ENCODE results near the gene CA9.

Gene CA9

GRCh38 chr9:35679091-35679490, 5.4 kb downstream of the CA9 start:
- TF ChIP-seq POLR2A (IDR thresholded peaks at IDR 0.05; ENCODE audit: low read length) (no peak), GATA1 (IDR thresholded peaks at IDR 0.05; ENCODE audit: low read depth, low read length) (no peak)
- DNase-seq, result no peak

- TF ChIP-seq GATA1 (IDR thresholded peaks at IDR 0.05; ENCODE audit: low read depth, low read length) (no peak), POLR2A (IDR thresholded peaks at IDR 0.05; ENCODE audit: low read length) (no peak)
- no peak for DNase-seq
Measured at GRCh38 chr9:35679766-35680330, 6.1 kb downstream of the CA9 start.

- no peak for DNase-seq
Measured at GRCh38 chr9:35680331-35681105, 6.8 kb downstream of the CA9 start.

GRCh38 chr9:35681341-35682002, 7.7 kb downstream of the CA9 start:
- TF ChIP-seq POLR2A (IDR thresholded peaks at IDR 0.05; ENCODE audit: low read length) (no peak), GATA1 (IDR thresholded peaks at IDR 0.05; ENCODE audit: low read depth, low read length) (no peak)

More at GRCh38 chr9:35680331-35681105, 6.8 kb downstream of the CA9 start:
- TF ChIP-seq GATA1 (IDR thresholded peaks at IDR 0.05; ENCODE audit: low read depth, low read length) (no peak), POLR2A (IDR thresholded peaks at IDR 0.05; ENCODE audit: low read length) (no peak)

GRCh38 chr9:35682051-35682450, 8.3 kb downstream of the CA9 start:
- no peak for DNase-seq
- TF ChIP-seq POLR2A (IDR thresholded peaks at IDR 0.05; ENCODE audit: low read length) (no peak), GATA1 (IDR thresholded peaks at IDR 0.05; ENCODE audit: low read depth, low read length) (no peak)

More at GRCh38 chr9:35681341-35682002, 7.7 kb downstream of the CA9 start:
- no peak for DNase-seq

GRCh38 chr9:35682520-35683315, 9.0 kb downstream of the CA9 start:
- DNase-seq, result no peak
- TF ChIP-seq GATA1 (IDR thresholded peaks at IDR 0.05; ENCODE audit: low read depth, low read length), result no peak
- no peak for TF ChIP-seq POLR2A (IDR thresholded peaks at IDR 0.05; ENCODE audit: low read length)

GRCh38 chr9:35683323-35683722, 9.6 kb downstream of the CA9 start:
- DNase-seq, result no peak
- no peak for TF ChIP-seq GATA1 (IDR thresholded peaks at IDR 0.05; ENCODE audit: low read depth, low read length)
- no peak for TF ChIP-seq POLR2A (IDR thresholded peaks at IDR 0.05; ENCODE audit: low read length)

GRCh38 chr9:35684921-35685320, 11.2 kb downstream of the CA9 start:
- TF ChIP-seq POLR2A (IDR thresholded peaks at IDR 0.05; ENCODE audit: low read length) (no peak), GATA1 (IDR thresholded peaks at IDR 0.05; ENCODE audit: low read depth, low read length) (no peak)
- DNase-seq, result no peak

GRCh38 chr9:35685506-35685905, 11.8 kb downstream of the CA9 start:
- DNase-seq, result no peak
- TF ChIP-seq POLR2A (IDR thresholded peaks at IDR 0.05; ENCODE audit: low read length) (no peak), GATA1 (IDR thresholded peaks at IDR 0.05; ENCODE audit: low read depth, low read length) (no peak)

- no peak for DNase-seq
- TF ChIP-seq POLR2A (IDR thresholded peaks at IDR 0.05; ENCODE audit: low read length) (no peak), GATA1 (IDR thresholded peaks at IDR 0.05; ENCODE audit: low read depth, low read length) (no peak)
Measured at GRCh38 chr9:35686222-35687203, 12.8 kb downstream of the CA9 start.

- TF ChIP-seq POLR2A (IDR thresholded peaks at IDR 0.05; ENCODE audit: low read length) (no peak), GATA1 (IDR thresholded peaks at IDR 0.05; ENCODE audit: low read depth, low read length) (no peak)
- DNase-seq, result no peak
Measured at GRCh38 chr9:35687306-35687705, 13.6 kb downstream of the CA9 start.

GRCh38 chr9:35687972-35688557, 14.3 kb downstream of the CA9 start:
- no peak for DNase-seq
- no peak for TF ChIP-seq GATA1 (IDR thresholded peaks at IDR 0.05; ENCODE audit: low read depth, low read length)
- TF ChIP-seq POLR2A (IDR thresholded peaks at IDR 0.05; ENCODE audit: low read length), result no peak
